SU-DHL-6 (cell line): ENCODE measurements around the gene SORCS2.

ENCODE experiments used
- EZH2phosphoT487 ChIP-seq: fragments of 200-600 bp; sonication (generic), shearing (Covaris generic); conservative IDR thresholded peaks from 2 replicates; pipeline ENCODE4 v1.6.1; 2018; ENCODE audit warnings: mild to moderate bottlenecking, antibody characterized with exemption, low read length, moderate library complexity, mixed read lengths
- TF ChIP-seq, protein P1 (sequence below): fragments of 200-600 bp; sonication (generic); IDR thresholded peaks from one replicate; pipeline ENCODE4 v1.5.1; 2017; ENCODE audit warnings: antibody characterized with exemption, mild to moderate bottlenecking, low read length, moderate library complexity; ENCODE audit not compliant: insufficient read depth, poor library complexity, severe bottlenecking

DNA sequence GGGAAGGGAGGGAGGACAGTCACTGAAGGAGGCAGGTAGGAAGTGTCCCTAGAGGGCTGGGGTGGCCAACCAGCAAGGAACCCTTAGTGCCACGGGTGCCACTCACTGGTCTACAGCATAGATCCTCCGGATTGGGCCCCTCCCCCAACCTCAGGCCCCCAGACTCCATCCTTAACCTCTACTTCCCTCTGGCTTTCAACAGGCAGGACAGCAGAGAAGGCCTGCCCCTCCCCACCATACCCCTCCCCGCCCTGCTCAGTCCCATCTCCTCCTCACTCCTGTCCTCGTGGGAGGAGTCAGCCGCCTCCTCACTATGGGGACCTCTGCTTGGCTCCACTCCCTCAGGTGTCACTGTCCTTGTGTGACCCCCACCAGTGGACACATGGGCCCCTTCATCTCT is 320.1 kb downstream of the SORCS2 start:
- no peak for TF ChIP-seq EZH2phosphoT487
- TF ChIP-seq, protein P1, sequence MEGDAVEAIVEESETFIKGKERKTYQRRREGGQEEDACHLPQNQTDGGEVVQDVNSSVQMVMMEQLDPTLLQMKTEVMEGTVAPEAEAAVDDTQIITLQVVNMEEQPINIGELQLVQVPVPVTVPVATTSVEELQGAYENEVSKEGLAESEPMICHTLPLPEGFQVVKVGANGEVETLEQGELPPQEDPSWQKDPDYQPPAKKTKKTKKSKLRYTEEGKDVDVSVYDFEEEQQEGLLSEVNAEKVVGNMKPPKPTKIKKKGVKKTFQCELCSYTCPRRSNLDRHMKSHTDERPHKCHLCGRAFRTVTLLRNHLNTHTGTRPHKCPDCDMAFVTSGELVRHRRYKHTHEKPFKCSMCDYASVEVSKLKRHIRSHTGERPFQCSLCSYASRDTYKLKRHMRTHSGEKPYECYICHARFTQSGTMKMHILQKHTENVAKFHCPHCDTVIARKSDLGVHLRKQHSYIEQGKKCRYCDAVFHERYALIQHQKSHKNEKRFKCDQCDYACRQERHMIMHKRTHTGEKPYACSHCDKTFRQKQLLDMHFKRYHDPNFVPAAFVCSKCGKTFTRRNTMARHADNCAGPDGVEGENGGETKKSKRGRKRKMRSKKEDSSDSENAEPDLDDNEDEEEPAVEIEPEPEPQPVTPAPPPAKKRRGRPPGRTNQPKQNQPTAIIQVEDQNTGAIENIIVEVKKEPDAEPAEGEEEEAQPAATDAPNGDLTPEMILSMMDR: no peak
